GM10266 (cell line): ENCODE measurements around the gene PAX1.

Experiments
- DNase-seq: peaks from one replicate; pipeline ENCODE4 v3.0.0; 2012; ENCODE audit errors: extremely low spot score
- TF ChIP-seq, protein P1 (sequence below): IDR thresholded peaks from 2 replicates; pipeline ENCODE4 v1.5.1; 2012; ENCODE audit warnings: mild to moderate bottlenecking, low read depth; ENCODE audit not compliant: control insufficient read depth, insufficient read depth; ENCODE audit errors: missing control alignments

Gene PAX1

DNA sequence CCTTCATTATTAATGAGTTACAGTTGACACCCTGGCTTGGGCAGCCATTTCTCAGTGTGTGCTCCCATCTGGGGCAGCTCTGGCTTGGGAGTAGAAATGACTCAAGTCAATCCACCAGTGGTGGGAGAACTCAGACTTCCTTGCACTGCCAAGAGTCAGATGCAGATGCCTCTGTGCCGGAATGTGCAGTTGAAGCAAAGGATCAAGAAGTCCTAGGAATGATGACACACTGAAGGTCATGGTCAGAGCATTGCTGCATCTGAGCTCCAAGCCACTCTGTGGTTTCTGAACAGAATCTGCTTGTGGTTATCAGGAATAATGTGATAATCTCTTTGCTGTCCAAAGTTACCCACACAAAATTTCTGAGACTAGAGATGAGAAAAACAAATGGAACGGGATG lies 19.5 kb upstream of the PAX1 start:
- DNase-seq: no peak
- TF ChIP-seq, protein P1, sequence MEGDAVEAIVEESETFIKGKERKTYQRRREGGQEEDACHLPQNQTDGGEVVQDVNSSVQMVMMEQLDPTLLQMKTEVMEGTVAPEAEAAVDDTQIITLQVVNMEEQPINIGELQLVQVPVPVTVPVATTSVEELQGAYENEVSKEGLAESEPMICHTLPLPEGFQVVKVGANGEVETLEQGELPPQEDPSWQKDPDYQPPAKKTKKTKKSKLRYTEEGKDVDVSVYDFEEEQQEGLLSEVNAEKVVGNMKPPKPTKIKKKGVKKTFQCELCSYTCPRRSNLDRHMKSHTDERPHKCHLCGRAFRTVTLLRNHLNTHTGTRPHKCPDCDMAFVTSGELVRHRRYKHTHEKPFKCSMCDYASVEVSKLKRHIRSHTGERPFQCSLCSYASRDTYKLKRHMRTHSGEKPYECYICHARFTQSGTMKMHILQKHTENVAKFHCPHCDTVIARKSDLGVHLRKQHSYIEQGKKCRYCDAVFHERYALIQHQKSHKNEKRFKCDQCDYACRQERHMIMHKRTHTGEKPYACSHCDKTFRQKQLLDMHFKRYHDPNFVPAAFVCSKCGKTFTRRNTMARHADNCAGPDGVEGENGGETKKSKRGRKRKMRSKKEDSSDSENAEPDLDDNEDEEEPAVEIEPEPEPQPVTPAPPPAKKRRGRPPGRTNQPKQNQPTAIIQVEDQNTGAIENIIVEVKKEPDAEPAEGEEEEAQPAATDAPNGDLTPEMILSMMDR: no peak

DNA sequence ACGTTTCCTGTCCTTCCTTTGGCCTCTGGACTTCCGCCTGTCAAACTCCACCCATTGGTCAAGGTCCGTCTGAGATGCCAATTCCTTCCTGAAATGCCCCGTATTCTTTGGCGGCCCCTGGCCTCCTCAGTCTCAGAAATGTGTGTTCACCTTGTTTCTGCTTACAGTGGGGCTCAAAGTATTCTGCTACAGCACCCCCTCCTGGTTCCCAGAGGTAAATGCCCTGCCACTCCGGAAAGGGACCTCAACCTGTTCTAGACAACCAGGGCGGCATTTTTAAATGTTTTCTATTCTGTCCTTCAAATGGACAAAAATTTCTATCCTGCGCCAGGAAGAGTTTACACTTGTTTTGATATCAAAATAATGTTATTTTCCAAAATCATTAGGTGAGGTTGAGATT lies 12.1 kb upstream of the PAX1 start:
- DNase-seq: no peak
- TF ChIP-seq, protein P1: peak; percentile 38

DNA sequence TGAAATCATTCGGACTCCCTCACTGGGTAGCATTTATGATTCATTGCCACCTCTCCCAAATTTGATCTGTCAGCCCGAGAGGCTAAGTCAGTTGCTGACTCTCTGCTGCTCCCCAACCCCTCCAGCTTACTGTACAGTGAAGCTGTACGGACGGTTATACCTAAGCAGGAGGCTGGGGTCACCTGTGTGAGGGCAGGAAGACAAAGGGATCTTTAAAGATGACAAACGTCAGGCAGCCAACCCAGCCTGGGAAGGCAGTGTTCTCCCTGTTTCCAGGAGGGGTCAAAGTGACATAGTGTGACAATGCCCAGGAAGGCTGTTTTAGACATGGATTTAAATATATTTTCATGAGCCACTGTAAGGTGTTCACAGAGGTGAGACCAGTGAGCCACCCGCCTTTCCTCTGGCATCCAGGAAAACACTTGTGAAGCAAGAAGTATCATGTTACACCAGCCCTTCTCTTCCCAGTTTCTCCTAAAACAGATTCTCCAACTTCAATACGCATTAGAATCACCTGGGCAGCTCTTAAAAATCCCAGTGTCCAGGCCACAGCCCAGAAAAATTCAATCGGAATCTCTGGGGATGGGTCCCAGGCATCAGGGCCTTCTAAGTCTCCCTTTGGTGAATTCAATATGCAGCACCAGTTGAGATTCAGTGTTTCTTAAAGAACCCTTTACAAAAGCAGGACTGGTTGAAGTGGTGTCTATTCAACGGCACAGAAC lies 6.8 kb upstream of the PAX1 start:
- TF ChIP-seq, protein P1: no peak
- no peak for DNase-seq

DNA sequence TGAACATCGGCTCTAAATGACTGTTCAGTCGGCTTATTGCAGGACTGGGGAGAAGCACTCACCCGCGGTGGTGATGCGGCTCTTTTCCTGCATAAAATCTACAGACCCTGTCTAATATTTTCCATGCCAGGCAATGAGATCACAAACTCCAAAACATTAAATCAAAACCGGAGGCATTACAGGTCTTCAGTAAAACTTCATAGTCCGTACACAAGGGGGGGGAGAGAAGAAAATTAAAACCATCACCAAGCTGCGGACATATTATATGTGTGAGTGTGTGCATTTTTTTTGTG lies 6.3 kb upstream of the PAX1 start:
- DNase-seq: no peak
- TF ChIP-seq, protein P1: no peak

DNA sequence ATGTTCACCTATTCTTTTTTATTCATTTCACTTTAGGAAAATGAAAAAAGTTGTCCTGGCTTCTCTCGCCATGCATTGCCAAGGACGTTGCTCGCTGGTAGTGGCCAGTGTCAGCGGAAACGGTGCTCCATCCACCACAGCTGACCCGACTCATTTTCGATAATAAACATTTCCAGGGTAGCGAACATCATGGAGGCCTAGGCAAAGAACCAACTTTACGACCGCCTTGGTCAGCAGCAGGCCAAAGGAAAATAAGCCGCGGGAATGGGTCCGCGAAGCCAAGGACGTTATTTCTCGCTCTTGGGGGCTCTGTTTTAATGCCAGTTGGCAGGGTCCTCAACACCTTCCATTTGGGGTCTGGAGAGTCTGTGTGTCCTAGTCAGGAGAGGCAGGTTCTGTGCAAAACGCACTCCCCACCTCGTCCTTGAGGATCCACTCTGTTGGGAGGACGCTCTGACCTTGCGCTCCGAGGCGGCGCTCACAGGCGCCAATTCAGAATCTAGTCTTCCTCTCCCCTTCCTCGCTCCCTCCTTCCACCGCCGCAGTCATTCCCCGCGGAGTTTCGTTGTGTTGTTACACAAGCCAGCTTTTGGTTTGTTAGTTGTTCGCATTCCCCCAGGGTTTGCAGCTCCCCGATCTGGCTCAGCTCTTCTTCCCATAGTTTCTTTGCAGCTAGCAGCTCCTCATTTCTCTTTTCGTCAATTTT lies 4.1 kb upstream of the PAX1 start:
- TF ChIP-seq, protein P1: no peak

DNA sequence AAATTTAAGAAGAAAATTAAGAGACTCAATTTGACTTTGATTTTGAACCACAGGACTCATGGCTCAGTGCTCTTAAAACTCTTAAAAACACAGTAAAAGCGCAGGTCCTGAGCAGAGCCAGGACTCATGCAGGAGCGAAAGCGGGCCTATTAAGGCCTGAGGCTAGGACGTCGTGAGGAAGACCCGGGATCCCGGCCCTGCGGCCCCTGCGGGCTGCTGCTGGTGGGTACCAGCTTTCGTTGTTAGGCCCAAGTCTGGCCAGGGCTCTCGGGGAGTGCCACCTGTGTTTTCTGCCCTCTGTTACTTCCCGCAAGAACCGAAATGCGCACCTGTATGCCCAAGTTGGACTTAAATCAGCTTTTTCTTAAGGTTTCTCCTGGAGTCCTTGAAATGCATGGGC lies 3.4 kb upstream of the PAX1 start:
- TF ChIP-seq, protein P1: no peak
- no peak for DNase-seq

More for the DNA sequence above, 4.1 kb upstream of the PAX1 start:
- no peak for DNase-seq

DNA sequence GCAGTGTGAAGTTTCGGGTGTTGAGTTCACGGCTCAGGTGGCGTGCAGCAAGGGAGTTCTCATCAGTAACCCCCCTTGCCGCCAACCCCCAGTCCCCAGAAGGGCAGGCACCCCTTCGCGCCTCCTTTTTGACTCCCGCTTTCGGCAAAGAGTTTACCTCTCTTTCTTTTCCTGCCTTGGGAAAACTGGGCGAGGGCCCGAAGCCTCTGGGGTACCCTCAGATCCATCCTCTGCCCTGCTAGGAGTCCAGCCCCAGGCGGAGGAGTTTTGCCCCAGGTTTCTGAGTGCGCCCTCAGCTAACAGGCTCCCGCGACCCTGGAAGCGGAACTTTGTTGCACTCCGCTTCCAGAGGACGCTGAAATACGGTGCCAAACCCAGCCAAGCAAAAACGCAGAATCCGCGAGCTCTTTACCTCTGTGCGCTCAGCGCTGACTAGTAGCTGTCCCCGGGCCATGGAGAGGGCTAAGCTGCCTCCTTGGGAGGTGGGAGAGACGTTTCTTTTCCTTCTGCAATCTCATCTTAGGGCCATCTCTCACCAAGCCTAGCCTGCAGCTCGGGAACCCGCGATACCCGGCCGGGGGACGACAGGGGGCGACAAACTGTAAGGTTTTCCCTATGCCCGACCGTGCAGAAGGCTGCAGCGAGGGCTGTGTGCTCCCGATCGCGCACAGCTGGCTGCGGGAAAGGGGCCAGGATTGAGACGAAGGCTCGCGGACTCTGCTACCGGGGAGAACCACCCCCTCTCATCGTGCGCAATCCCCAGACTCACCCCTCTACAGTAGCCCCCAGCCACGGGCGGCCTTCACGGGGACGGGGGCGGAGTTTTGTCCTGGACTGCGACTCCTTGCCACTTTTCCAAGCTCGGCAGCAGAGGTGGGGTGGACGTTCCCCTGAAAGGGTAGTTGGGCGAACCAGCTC lies 2.7 kb upstream of the PAX1 start:
- TF ChIP-seq, protein P1: peak; percentile 33
- DNase-seq: peak; percentile 47
